Ishikawa (cell line): ENCODE measurements around the gene TNRC6C.

ENCODE experiments used
- CEBPB ChIP-seq: IDR thresholded peaks from 2 replicates; pipeline ENCODE4 v1.6.1; 2012
- CREB1 ChIP-seq: IDR thresholded peaks from 2 replicates; pipeline ENCODE4 v1.6.1; 2012; ENCODE audit warnings: low read depth
- EGR1 ChIP-seq: IDR thresholded peaks from 2 replicates; pipeline ENCODE4 v1.6.1; 2012
- EP300 ChIP-seq: IDR thresholded peaks from 2 replicates; pipeline ENCODE4 v1.6.1; 2012; ENCODE audit warnings: borderline replicate concordance
- FOXM1 ChIP-seq: IDR thresholded peaks from 2 replicates; pipeline ENCODE4 v1.6.1; 2012; ENCODE audit warnings: low read depth, borderline replicate concordance
- MAX ChIP-seq: IDR thresholded peaks from 2 replicates; pipeline ENCODE4 v1.6.1; 2012
- NFIC ChIP-seq: IDR thresholded peaks from 2 replicates; pipeline ENCODE4 v1.6.1; 2012
- RAD21 ChIP-seq: IDR thresholded peaks from 2 replicates; pipeline ENCODE4 v1.6.1; 2012; ENCODE audit warnings: low read depth
- REST ChIP-seq: IDR thresholded peaks from 2 replicates; pipeline ENCODE4 v1.6.1; 2012; ENCODE audit warnings: low read depth, mild to moderate bottlenecking
- TAF1 ChIP-seq: IDR thresholded peaks from 2 replicates; pipeline ENCODE4 v1.6.1; 2012; ENCODE audit warnings: low read depth, mild to moderate bottlenecking
- TCF12 ChIP-seq: IDR thresholded peaks from 2 replicates; pipeline ENCODE4 v1.6.1; 2012; ENCODE audit warnings: low read depth
- TEAD4 ChIP-seq: IDR thresholded peaks from 2 replicates; pipeline ENCODE4 v1.6.1; 2012
- USF1 ChIP-seq: IDR thresholded peaks from 2 replicates; pipeline ENCODE4 v1.6.1; 2012
- YY1 ChIP-seq: IDR thresholded peaks from 2 replicates; pipeline ENCODE4 v1.6.1; 2012; ENCODE audit warnings: low read depth
- ZBTB7A ChIP-seq: IDR thresholded peaks from 2 replicates; pipeline ENCODE4 v1.6.1; 2012; ENCODE audit warnings: low read depth

The TNRC6C gene

GRCh38 chr17:78117027-78117981, 158.8 kb downstream of the TNRC6C start:
- TF ChIP-seq EGR1: no peak
- no peak for TF ChIP-seq EP300
- TF ChIP-seq ZBTB7A: no peak
- no peak for TF ChIP-seq CREB1
- TF ChIP-seq RAD21: peak; percentile 12; the same call in 1 of the 2 replicates
- TF ChIP-seq TCF12: no peak
- TF ChIP-seq USF1: no peak
- no peak for TF ChIP-seq CEBPB

- no peak for TF ChIP-seq YY1
- TF ChIP-seq TEAD4: no peak
- no peak for TF ChIP-seq TAF1
- no peak for TF ChIP-seq EP300
- TF ChIP-seq NFIC: no peak
- no peak for TF ChIP-seq CREB1
- TF ChIP-seq USF1: no peak
- TF ChIP-seq ZBTB7A: no peak
- no peak for TF ChIP-seq MAX
These were observed 160.3 kb downstream of the TNRC6C start for GRCh38 chr17:78118801-78119241.

GRCh38 chr17:78120537-78120936, 162.0 kb downstream of the TNRC6C start:
- TF ChIP-seq FOXM1: no peak

GRCh38 chr17:78120971-78121800, 162.7 kb downstream of the TNRC6C start:
- TF ChIP-seq RAD21 (no peak), TEAD4 (no peak), CREB1 (no peak), MAX (no peak), TAF1 (no peak), YY1 (no peak), EP300 (no peak), ZBTB7A (no peak), FOXM1 (no peak), NFIC (no peak), USF1 (no peak)

- TF ChIP-seq TAF1: no peak
- TF ChIP-seq RAD21: no peak
- TF ChIP-seq MAX: no peak
- no peak for TF ChIP-seq TEAD4
- TF ChIP-seq USF1: no peak
- no peak for TF ChIP-seq FOXM1
- TF ChIP-seq REST: no peak
- TF ChIP-seq TCF12: no peak
- no peak for TF ChIP-seq YY1
- no peak for TF ChIP-seq CEBPB
- TF ChIP-seq NFIC: no peak
- TF ChIP-seq ZBTB7A: no peak
- no peak for TF ChIP-seq EGR1
- TF ChIP-seq EP300: no peak
- TF ChIP-seq CREB1: no peak
These were observed 163.3 kb downstream of the TNRC6C start for GRCh38 chr17:78121801-78122215.
